NCI-H345 (cell line): ENCODE data around the gene PCDHGA1.

Source experiments
- DNase-seq: peaks from one replicate; lab custom pipeline; 2025; lab: John Stamatoyannopoulos, UW

The PCDHGA1 gene

DNA sequence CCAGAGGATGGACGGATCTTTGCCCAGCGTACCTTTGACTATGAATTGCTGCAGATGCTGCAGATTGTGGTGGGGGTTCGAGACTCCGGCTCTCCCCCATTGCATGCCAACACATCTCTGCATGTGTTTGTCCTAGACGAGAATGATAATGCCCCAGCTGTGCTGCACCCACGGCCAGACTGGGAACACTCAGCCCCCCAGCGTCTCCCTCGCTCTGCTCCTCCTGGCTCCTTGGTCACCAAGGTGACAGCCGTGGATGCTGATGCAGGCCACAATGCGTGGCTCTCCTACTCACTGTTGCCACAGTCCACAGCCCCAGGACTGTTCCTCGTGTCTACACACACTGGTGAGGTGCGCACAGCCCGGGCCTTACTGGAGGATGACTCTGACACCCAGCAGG, 160.5 kb downstream of the PCDHGA1 start:
- DNase-seq: no peak

DNA sequence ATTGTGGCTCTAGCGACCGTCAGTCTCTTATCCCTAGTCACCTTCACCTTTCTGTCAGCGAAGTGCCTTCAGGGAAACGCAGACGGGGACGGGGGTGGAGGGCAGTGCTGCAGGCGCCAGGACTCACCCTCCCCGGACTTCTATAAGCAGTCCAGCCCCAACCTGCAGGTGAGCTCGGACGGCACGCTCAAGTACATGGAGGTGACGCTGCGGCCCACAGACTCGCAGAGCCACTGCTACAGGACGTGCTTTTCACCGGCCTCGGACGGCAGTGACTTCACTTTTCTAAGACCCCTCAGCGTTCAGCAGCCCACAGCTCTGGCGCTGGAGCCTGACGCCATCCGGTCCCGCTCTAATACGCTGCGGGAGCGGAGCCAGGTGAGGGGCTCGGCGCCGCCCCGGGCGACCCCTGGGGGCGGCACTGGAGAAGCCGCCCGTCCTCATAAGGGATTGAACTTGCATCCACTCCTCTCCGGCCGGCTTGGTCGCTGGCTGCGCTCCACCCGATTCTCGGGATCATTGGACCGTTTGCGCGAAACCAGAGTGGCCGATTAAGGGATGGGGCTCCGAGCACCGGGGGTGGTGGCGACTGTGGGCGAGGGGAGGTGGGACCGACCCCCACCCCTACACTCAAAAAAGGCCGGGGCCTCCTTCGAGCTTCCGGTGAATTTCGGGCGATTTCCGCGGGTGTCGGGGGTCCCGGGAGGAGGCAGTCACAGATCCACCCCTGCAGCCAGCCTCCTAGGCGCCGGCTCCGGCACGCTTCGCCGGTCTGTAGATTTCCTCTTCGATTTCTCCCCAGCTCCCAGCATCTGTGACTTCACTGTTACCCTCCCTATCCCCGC, 161.2 kb downstream of the PCDHGA1 start:
- no peak for DNase-seq

DNA sequence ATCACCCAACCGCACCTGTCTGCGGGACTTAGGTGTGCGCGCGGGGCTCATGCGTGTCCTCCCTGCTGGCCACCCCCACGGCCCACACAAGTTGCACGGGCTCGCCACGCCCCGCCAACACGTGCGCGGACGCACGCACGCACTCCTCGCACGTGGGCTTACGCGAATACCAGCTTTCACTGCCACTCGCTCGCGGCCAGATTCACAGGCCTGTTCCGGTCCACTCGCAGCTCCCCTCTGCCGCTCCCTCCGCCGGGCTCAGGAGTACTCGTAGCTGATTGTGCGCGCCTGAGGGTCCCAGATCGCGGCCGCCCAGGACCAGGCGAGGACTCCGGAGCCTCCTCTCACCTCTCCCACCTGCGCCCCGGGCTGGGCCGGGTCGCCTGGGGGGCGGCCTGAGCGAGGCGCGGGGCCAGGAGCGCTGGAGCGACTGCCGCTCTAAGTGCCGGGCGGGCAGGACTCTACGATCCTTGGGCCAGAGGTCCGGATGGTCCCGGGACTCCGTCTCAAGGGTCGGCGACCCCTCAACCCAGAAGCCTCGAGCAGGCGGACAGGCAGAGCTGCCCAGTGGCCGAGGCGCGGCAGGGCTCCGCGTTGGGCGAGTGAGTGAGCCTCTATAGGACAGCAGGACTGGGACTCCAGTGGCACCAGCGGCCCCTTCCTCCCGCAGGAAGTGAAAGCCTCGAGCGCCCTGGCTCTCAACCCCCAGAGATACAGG, 162.0 kb downstream of the PCDHGA1 start:
- DNase-seq: no peak

GRCh38 chr5:141493500-141494422, 163.4 kb downstream of the PCDHGA1 start:
- DNase-seq: no peak

- DNase-seq: no peak
Measured at GRCh38 chr5:141494761-141495452, 164.6 kb downstream of the PCDHGA1 start.

DNA sequence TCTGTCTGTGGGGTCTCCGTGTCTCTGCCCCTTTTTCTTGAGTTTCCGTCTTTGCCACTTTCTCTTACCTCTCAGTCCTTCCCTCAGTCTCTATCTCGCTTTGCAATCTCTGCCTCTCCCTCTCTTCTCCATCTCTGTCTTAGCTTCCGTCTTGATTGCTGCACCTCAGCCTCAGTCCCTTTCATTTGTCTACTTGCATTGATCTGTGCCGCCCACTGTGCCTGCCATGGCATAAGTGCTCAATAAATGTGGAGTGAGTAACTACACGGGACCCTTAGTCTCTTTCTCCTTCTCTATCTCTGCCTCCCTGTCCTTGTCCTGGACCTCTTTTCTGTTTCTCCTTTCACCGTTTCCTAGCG, 165.1 kb downstream of the PCDHGA1 start:
- DNase-seq: no peak

- no peak for DNase-seq
Measured at GRCh38 chr5:141496038-141496437, 165.7 kb downstream of the PCDHGA1 start.

- DNase-seq: no peak
Measured at GRCh38 chr5:141501761-141502160, 171.4 kb downstream of the PCDHGA1 start.

GRCh38 chr5:141503681-141504080, 173.4 kb downstream of the PCDHGA1 start:
- DNase-seq: no peak

DNA sequence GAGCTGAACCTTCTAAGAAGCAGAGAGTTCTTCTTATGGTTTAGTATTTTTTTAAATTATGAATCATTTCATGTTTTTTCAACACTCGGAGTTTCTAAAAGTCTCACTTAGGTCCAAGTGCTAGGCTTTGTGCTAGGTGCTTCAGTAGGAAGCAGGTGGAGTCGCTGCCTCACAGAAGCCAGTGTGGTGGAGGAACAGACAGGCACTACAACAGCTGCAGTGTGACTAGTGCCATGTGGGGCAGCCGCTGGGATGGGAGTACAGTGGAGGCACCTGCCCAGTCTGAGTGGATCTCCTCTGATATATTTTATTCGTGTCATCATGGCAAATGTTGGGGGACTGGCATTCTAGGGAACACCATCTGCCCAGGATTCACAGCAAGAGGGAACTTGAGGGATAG, 173.9 kb downstream of the PCDHGA1 start:
- DNase-seq: no peak

DNA sequence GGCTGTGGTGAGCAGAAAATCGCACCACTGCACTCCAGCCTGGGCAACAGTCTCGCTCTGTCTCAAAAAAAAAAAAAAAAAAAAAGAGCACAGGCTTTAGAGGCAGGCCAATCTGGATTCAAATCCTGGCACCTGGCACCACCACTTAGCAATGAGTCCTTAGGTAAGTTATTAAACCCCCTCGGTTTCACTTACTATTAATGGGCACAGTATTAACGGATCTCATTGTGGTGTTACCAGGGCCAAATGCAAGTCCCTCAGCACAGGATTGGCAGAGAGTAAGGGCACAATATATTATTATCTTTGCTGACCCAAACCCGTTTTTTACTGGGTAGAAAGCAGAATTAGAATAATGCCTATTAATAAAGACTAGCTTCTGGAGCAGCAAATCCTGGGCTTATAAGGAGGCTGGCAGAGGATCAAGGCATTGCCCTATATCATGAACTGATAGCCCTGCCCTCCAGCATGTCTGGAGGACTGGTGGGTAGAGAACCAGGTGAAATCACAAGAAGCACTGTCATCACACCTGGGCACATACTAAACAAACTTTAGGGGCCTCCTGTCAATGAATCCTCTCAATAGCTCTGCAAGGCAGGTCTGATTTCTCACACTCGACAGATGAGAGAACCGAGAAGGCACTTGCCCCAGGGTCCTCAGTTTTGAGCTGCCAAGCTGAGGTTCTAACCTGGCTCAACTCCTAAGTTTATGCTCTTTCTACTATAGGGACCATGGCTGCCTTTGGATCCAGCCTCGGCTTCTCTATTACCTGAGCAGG, 176.3 kb downstream of the PCDHGA1 start:
- no peak for DNase-seq

- DNase-seq: no peak
Measured at GRCh38 chr5:141507387-141508091, 177.2 kb downstream of the PCDHGA1 start.

DNA sequence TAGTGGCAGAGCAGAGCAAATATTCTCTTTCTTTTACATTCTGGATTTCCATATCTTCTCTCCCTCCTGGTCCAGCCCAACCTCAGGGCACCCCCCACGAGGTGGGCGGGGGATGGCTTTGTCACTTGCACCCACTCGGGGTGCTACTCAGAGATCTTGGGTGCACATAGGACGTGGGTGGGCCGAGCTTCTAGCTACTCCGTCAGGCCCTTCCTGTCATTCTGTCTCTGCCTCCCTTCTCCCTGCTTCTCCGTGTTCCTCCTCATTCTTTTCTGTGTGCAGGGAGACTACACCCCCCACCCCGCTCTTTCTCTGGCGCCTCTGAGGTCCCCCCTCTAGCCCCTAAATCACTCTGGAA, 178.1 kb downstream of the PCDHGA1 start:
- DNase-seq: no peak

- no peak for DNase-seq
Measured at GRCh38 chr5:141508798-141509611, 178.7 kb downstream of the PCDHGA1 start.

DNA sequence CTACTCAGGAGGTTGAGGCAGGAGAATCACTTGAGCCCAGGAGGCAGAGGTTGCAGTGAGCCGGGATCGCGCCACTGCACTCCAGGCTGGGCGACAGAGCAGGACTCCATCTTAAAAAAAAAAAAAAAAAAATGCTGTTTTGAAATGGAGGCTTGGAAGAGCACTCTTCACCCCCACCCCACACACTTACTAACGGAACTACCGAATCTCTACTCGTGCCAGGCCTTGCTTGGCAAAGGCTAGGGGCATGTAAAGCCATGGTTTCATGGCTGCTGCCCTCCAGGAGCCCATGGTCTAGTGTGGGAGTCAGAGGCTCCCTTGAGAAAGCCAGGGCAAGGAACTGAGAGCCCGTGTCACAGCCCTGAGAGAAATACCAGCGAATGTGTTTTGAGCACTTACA, 179.8 kb downstream of the PCDHGA1 start:
- no peak for DNase-seq

DNA sequence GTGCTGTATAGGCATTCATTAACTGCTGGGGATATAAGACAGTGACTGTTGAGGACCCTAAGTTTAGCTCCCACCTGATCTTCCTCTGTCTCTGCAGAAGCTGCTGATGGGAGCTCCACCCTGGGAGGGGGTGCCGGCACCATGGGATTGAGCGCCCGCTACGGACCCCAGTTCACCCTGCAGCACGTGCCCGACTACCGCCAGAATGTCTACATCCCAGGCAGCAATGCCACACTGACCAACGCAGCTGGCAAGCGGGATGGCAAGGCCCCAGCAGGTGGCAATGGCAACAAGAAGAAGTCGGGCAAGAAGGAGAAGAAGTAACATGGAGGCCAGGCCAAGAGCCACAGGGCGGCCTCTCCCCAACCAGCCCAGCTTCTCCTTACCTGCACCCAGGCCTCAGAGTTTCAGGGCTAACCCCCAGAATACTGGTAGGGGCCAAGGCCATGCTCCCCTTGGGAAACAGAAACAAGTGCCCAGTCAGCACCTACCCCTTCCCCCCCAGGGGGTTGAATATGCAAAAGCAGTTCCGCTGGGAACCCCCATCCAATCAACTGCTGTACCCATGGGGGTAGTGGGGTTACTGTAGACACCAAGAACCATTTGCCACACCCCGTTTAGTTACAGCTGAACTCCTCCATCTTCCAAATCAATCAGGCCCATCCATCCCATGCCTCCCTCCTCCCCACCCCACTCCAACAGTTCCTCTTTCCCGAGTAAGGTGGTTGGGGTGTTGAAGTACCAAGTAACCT, 180.7 kb downstream of the PCDHGA1 start:
- no peak for DNase-seq

GRCh38 chr5:141511771-141512325, 181.5 kb downstream of the PCDHGA1 start:
- DNase-seq: no peak

GRCh38 chr5:141512390-141512910, 182.1 kb downstream of the PCDHGA1 start:
- DNase-seq: peak; percentile 69
